Pancreas (tissue), 10 donors: ENCODE results near the gene TAX1BP3. TPM values are rescaled to one million over a fixed set of nuclear protein-coding genes. Genes with fewer than 3 reads are reported as not detected.

Experiments
- ATAC-seq, 4 donors: fragments of 200-7000 bp; cut with Tn5 transposase; one replicate each; pipeline versions ENCODE4 v1.8.0 to v1.9.1; 2020; ENCODE audit warnings: mild to moderate bottlenecking in 4 of 4, moderate library complexity in 4 of 4
- DNase-seq, 6 donors: peaks; one replicate each; pipeline ENCODE4 v3.0.0-alpha.2; 2020
- FAIRE-seq: peaks from 2 replicates; lab custom pipeline; 2012; peaks lifted over from hg19 to GRCh38; lab: Jason Lieb, UNC
- H3K27ac ChIP-seq, 4 donors: fragments of 200-600 bp; sonication (generic); 1 replicate in 3 of 4; 2 replicates in 1 of 4; pipeline versions ENCODE4 v1.5.0 to v1.8.0; 2020
- H3K27me3 ChIP-seq, 4 donors: fragments of 200-600 bp; one replicate each; pipeline ENCODE4 v1.8.0; 2021
- H3K36me3 ChIP-seq, 3 donors: fragments of 200-600 bp; sonication (generic) in 1 of 3; one replicate each; pipeline versions ENCODE4 v1.5.0 to v1.8.0; 2020 to 2021
- H3K4me1 ChIP-seq, 3 donors: fragments of 200-600 bp; one replicate each; pipeline ENCODE4 v1.8.0; 2021
- H3K4me3 ChIP-seq, 4 donors: fragments of 200-600 bp; sonication (generic) in 2 of 4; one replicate each; pipeline versions ENCODE4 v1.5.0 to v1.8.0; 2020 to 2021
- H3K9me3 ChIP-seq, 4 donors: fragments of 200-600 bp; one replicate each; pipeline ENCODE4 v1.8.0; 2021
- CTCF ChIP-seq, 4 donors: fragments of 200-600 bp; sonication (generic) in 3 of 4; IDR thresholded peaks; one replicate each; pipeline versions ENCODE4 v1.5.0 to v1.8.0; 2021; ENCODE audit warnings: antibody characterized with exemption in 4 of 4
- WGBS, 2 donors: extraction: QIAGEN DNeasy Blood & Tissue Kit; methylation state at CpG; one replicate each; pipeline ENCODE4 v1.1.7; 2013; 5-methylcytosine and 5-hydroxymethylcytosine counted together
- intact Hi-C, 3 donors: fragments of 100-400 bp; cut with DNase I; formaldehyde crosslinking; loops; one replicate each; pipeline versions ENCODE4 v1.11.1 to v1.14.2; 2022
- polyA plus RNA-seq, 2 donors: library from polyadenylated mRNA; stranded (reverse); fragments of 200-250 nt; gene quantifications; one replicate each; pipeline ENCODE4 v1.2.3, GENCODE V29; 2013
- total RNA-seq, 6 donors: library from RNA; stranded (reverse); fragmentation: NEBNext Ultra II Directional in 4 of 6; extraction: Animal tissue kit (Norgen Biotek cat#: 25700) in 4 of 6; gene quantifications; one replicate each; pipeline versions ENCODE4 v1.2.1 to v1.2.4, GENCODE V29; 2021 to 2023
- donor health status: healthy with polysubstance abuse.
- donor health status: DM: no; HTN: no; CAD: no; lungs with moderate emphysema.
- donor health status: DM: no; HTN: no; CAD: no.
- donor health status: control.
- donor health status: control.
- donor health status: Bipolar disorder and iron deficiency.
- donor health status: DM: yes; HTN: yes; CAD: no.
- donor health status: DM: no; HTN: no; CAD: no.
- donor health status: DM: no; HTN: no; CAD: no.
- donor health status: DM: yes; HTN: yes; CAD: no.

Gene TAX1BP3
- total and polyA plus RNA-seq, 8 donors: 31.4 to 80.6 (median 47.6) TPM

- FAIRE-seq (no peak), DNase-seq (no peak), ATAC-seq (no peak)
- intact Hi-C loops: no loop called here
- no peaks in the 10 kb centered on the region for H3K4me1 ChIP-seq
- TF ChIP-seq CTCF (IDR thresholded peaks at IDR 0.05): no peak
- H3K36me3 ChIP-seq: no peaks in the 10 kb centered on the region
- H3K27me3 ChIP-seq: no peaks in the 10 kb centered on the region
- no peak overlapping the region for H3K27ac ChIP-seq
- no peaks in the 10 kb centered on the region for H3K9me3 ChIP-seq
- 47 to 53% methylated on average over 4 of the region's 4 CpGs for WGBS, 2 donors
- no peak overlapping the region for H3K4me3 ChIP-seq
Observed at GRCh38 chr17:3693141-3693540, 24.8 kb upstream of the TAX1BP3 start.

GRCh38 chr17:3692346-3692745 lies 24.0 kb upstream of the TAX1BP3 start:
- WGBS, 2 donors: 73 to 78% methylated on average over 9 of the region's 9 CpGs
- H3K27me3 ChIP-seq: no peaks in the 10 kb centered on the region
- no peaks in the 10 kb centered on the region for H3K36me3 ChIP-seq
- DNase-seq (no peak), FAIRE-seq (no peak), ATAC-seq (no peak)
- no peak overlapping the region for H3K4me3 ChIP-seq
- intact Hi-C loops: no loop called here
- H3K4me1 ChIP-seq: no peaks in the 10 kb centered on the region
- no peak overlapping the region for H3K27ac ChIP-seq
- no peak for TF ChIP-seq CTCF (IDR thresholded peaks at IDR 0.05)
- no peaks in the 10 kb centered on the region for H3K9me3 ChIP-seq

- no peak for ATAC-seq
- Histone ChIP-seq H3K36me3 (no peaks in the 10 kb centered on the region), H3K4me3 (no peak overlapping the region), H3K27me3 (no peaks in the 10 kb centered on the region), H3K9me3 (no peaks in the 10 kb centered on the region), H3K4me1 (no peaks in the 10 kb centered on the region), H3K27ac (no peak overlapping the region)
- no peak for FAIRE-seq
- no peak for TF ChIP-seq CTCF (IDR thresholded peaks at IDR 0.05)
- no peak for DNase-seq
- 67 to 70% methylated on average over 16 of the region's 16 CpGs for WGBS, 2 donors
- intact Hi-C loops: no loop called here
Observed at GRCh38 chr17:3691617-3692067, 23.3 kb upstream of the TAX1BP3 start.

GRCh38 chr17:3690094-3690715 lies 21.8 kb upstream of the TAX1BP3 start:
- intact Hi-C loops: no loop called here
- Histone ChIP-seq H3K36me3 (no peaks in the 10 kb centered on the region), H3K27me3 (no peaks in the 10 kb centered on the region)

More at GRCh38 chr17:3690094-3690715, 21.8 kb upstream of the TAX1BP3 start:
- H3K9me3 ChIP-seq: no peaks in the 10 kb centered on the region
- no peak overlapping the region for H3K4me3 ChIP-seq
- FAIRE-seq (no peak), ATAC-seq (no peak), DNase-seq (no peak)
- WGBS, 2 donors: 67 to 70% methylated on average over 22 of the region's 22 CpGs
- H3K27ac ChIP-seq: no peak overlapping the region
- no peak for TF ChIP-seq CTCF (IDR thresholded peaks at IDR 0.05)
- H3K4me1 ChIP-seq: no peaks in the 10 kb centered on the region
